ENCODE data around the gene FAM222B.

DNA sequence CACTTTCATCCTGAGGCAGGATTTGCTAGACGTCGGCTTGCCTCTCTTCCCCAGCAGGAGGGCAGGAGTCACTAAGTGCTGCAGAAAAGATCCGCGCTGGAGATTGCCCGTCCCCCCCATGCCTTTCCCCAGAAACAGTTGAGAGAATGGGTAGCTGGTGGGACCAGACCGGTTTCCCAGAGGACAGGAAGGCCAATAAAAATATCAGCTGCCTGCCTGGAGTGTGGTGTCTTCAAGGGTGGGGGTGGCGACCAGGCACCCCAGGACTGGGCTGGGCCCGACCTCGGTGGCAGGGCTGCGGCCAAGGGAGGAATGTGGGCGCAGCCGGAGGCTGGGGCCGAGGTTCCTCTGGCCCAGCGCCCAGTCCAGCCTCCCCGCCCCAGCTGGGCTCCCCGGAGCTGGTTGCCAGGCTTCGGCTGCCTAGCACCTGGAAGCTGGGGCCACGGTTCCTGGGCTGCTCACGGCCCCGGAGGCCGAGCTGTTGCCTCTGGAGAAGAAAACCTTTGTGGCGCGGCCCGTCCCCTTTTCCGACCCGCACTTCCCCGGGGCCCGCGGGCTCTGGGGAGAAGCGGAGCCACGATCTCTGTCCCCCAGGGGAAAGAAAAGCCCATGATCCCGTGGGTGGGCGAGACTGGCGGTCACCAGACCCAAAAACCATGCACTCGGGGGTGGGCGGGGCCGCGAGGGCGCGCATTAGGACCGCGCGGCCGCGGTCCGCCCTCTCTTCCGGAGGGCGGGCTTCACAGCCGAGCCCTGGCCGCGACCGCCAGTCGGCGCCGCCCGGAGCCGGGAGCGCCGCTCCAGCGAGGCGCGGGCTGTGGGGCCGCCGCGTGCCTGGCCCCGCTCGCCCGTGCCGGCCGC lies 99.1 kb downstream of the FAM222B start, which contains the start of gene TRAF4:
- TF ChIP-seq, protein P1, sequence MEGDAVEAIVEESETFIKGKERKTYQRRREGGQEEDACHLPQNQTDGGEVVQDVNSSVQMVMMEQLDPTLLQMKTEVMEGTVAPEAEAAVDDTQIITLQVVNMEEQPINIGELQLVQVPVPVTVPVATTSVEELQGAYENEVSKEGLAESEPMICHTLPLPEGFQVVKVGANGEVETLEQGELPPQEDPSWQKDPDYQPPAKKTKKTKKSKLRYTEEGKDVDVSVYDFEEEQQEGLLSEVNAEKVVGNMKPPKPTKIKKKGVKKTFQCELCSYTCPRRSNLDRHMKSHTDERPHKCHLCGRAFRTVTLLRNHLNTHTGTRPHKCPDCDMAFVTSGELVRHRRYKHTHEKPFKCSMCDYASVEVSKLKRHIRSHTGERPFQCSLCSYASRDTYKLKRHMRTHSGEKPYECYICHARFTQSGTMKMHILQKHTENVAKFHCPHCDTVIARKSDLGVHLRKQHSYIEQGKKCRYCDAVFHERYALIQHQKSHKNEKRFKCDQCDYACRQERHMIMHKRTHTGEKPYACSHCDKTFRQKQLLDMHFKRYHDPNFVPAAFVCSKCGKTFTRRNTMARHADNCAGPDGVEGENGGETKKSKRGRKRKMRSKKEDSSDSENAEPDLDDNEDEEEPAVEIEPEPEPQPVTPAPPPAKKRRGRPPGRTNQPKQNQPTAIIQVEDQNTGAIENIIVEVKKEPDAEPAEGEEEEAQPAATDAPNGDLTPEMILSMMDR (conservative IDR thresholded peaks at IDR 0.05; ENCODE audit: low read depth, low read length): peak; percentile 39
- TF ChIP-seq POLR2A (IDR thresholded peaks at IDR 0.05; ENCODE audit: low read depth, low read length) (peak; percentile 98), MAFK (IDR thresholded peaks at IDR 0.05; ENCODE audit: low read depth, low read length) (no peak), CEBPB (IDR thresholded peaks at IDR 0.05; ENCODE audit: low read depth, low read length) (no peak), RCOR1 (IDR thresholded peaks at IDR 0.05; ENCODE audit: insufficient replicate concordance, low read length) (no peak), NFE2L2 (IDR thresholded peaks at IDR 0.05; ENCODE audit: low read depth, low read length) (no peak), SMC3 (IDR thresholded peaks at IDR 0.05; ENCODE audit: low read depth, low read length) (0 out of 2 replicates have a peak, but pooled peaks have one; percentile 20), FOS (IDR thresholded peaks at IDR 0.05; ENCODE audit: low read depth, low read length) (no peak), CHD1 (IDR thresholded peaks at IDR 0.05; ENCODE audit: low read depth, low read length) (no peak), MXI1 (IDR thresholded peaks at IDR 0.05; ENCODE audit: borderline replicate concordance, low read depth, low read length) (peak; percentile 88), BHLHE40 (IDR thresholded peaks at IDR 0.05; ENCODE audit: low read depth, low read length) (peak; percentile 84)
- TF ChIP-seq, protein P2, sequence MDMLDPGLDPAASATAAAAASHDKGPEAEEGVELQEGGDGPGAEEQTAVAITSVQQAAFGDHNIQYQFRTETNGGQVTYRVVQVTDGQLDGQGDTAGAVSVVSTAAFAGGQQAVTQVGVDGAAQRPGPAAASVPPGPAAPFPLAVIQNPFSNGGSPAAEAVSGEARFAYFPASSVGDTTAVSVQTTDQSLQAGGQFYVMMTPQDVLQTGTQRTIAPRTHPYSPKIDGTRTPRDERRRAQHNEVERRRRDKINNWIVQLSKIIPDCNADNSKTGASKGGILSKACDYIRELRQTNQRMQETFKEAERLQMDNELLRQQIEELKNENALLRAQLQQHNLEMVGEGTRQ (IDR thresholded peaks at IDR 0.05; ENCODE audit: low read depth, low read length): no peak
- TF ChIP-seq, protein P3, sequence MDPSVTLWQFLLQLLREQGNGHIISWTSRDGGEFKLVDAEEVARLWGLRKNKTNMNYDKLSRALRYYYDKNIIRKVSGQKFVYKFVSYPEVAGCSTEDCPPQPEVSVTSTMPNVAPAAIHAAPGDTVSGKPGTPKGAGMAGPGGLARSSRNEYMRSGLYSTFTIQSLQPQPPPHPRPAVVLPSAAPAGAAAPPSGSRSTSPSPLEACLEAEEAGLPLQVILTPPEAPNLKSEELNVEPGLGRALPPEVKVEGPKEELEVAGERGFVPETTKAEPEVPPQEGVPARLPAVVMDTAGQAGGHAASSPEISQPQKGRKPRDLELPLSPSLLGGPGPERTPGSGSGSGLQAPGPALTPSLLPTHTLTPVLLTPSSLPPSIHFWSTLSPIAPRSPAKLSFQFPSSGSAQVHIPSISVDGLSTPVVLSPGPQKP (IDR thresholded peaks at IDR 0.05; ENCODE audit: borderline replicate concordance, low read depth, low read length): no peak

All from IMR-90 (cell line).